H1 (cell line): Measurements from ENCODE around the gene SYCE3. TPM values are rescaled to one million over a fixed set of nuclear protein-coding genes. Genes with fewer than 3 reads are reported as not detected.

Source experiments
- CTCF ChIA-PET: fragments of 300-600 bp; sonication (Branson Sonifier 250); formaldehyde crosslinking; loops from one replicate; lab custom pipeline; 2021; ENCODE audit not compliant: partially characterized antibody; lab: Charles Lee
- POLR2A ChIA-PET: fragments of 300-600 bp; sonication (Branson Sonifier 250); formaldehyde crosslinking; loops from one replicate; lab custom pipeline; 2021; ENCODE audit warnings: inconsistent platforms; ENCODE audit not compliant: partially characterized antibody; lab: Charles Lee
- DNase-seq, 2 experiments: peaks; one replicate each; pipeline versions ENCODE4 v3.0.0 to v3.0.0-alpha.2; 2010 to 2022; ENCODE audit warnings: low spot score in 2 of 2, low read depth in 1 of 2, mixed read lengths in 1 of 2
- FAIRE-seq: peaks from 2 replicates; lab custom pipeline; 2011; peaks lifted over from hg19 to GRCh38; lab: Jason Lieb, UNC
- H2AFZ ChIP-seq: 2 replicates; pipeline ENCODE4 v1.8.1; 2012; ENCODE audit warnings: low read length, inconsistent platforms
- H2AK5ac ChIP-seq: 2 replicates; pipeline ENCODE4 v1.6.1; 2013; ENCODE audit warnings: low read depth, low read length
- H2BK120ac ChIP-seq: replicated peaks from 2 replicates; pipeline ENCODE3; 2013; ENCODE audit warnings: low read depth, low read length, inconsistent platforms
- H2BK12ac ChIP-seq: 2 replicates; pipeline ENCODE4 v1.6.1; 2013; ENCODE audit warnings: low read depth, low read length
- H2BK15ac ChIP-seq: 2 replicates; pipeline ENCODE4 v1.6.1; 2013; ENCODE audit warnings: low read length
- H2BK20ac ChIP-seq: 2 replicates; pipeline ENCODE4 v1.6.1; 2013; ENCODE audit warnings: low read length
- H2BK5ac ChIP-seq: 2 replicates; pipeline ENCODE4 v1.6.1; 2013; ENCODE audit warnings: low read depth, low read length
- H3K14ac ChIP-seq: 2 replicates; pipeline ENCODE4 v1.6.1; 2013; ENCODE audit warnings: inconsistent platforms; ENCODE audit not compliant: insufficient read length
- H3K18ac ChIP-seq: 2 replicates; pipeline ENCODE4 v1.6.1; 2013; ENCODE audit warnings: low read length; ENCODE audit errors: extremely low read depth
- H3K23ac ChIP-seq: 2 replicates; pipeline ENCODE4 v1.6.1; 2013; ENCODE audit warnings: inconsistent platforms; ENCODE audit not compliant: insufficient read length
- H3K23me2 ChIP-seq: 2 replicates; pipeline ENCODE4 v1.6.1; 2013; ENCODE audit warnings: low read depth, low read length
- H3K27ac ChIP-seq: 2 replicates; pipeline ENCODE4 v1.6.1; 2011; ENCODE audit warnings: low read depth, low read length, inconsistent platforms
- H3K27me3 ChIP-seq, 4 experiments: replicated peaks in 1 of 4; 1 replicate in 1 of 4; 2 replicates in 3 of 4; pipeline versions ENCODE4 v1.6.1 to v1.8.1; 2011 to 2013; ENCODE audit warnings: low read length in 3 of 4, mild to moderate bottlenecking in 3 of 4, inconsistent platforms in 2 of 4, mixed read lengths in 2 of 4, moderate library complexity in 1 of 4; ENCODE audit not compliant: control insufficient read depth in 3 of 4, insufficient read depth in 3 of 4; ENCODE audit errors: extremely low read depth in 1 of 4
- H3K36me3 ChIP-seq, 4 experiments: 2 replicates each; pipeline versions ENCODE4 v1.6.1 to v1.8.1; 2011 to 2013; ENCODE audit warnings: mild to moderate bottlenecking in 4 of 4, low read length in 3 of 4, moderate library complexity in 2 of 4, control low read depth in 1 of 4, inconsistent platforms in 1 of 4; ENCODE audit not compliant: insufficient read depth in 4 of 4, control insufficient read depth in 2 of 4
- H3K4ac ChIP-seq: replicated peaks from 2 replicates; pipeline ENCODE3; 2013; ENCODE audit warnings: low read length, low read depth, mixed read lengths, inconsistent platforms; ENCODE audit not compliant: insufficient read length
- H3K4me1 ChIP-seq, 4 experiments: replicated peaks in 1 of 4; 1 replicate in 1 of 4; 2 replicates in 3 of 4; pipeline versions ENCODE4 v1.6.1 to v1.8.1; 2011 to 2013; ENCODE audit warnings: low read length in 3 of 4, inconsistent platforms in 2 of 4, mixed read lengths in 1 of 4; ENCODE audit not compliant: insufficient read depth in 4 of 4, control insufficient read depth in 3 of 4
- H3K4me2 ChIP-seq, 2 experiments: 2 replicates each; pipeline versions ENCODE4 v1.6.1 to v1.8.1; 2011 to 2013; ENCODE audit warnings: low read depth in 2 of 2, low read length in 2 of 2, control low read depth in 1 of 2, inconsistent platforms in 1 of 2, mild to moderate bottlenecking in 1 of 2; ENCODE audit not compliant: insufficient read depth in 1 of 2
- H3K4me3 ChIP-seq, 4 experiments: fragments of 200-600, 300-600 bp in 1 of 4; sonication (generic), shearing (Covaris generic), sonication (Bioruptor Twin) in 1 of 4; 2 replicates each; pipeline versions ENCODE4 v1.5.1 to v1.8.1; 2011 to 2016; ENCODE audit warnings: low read length in 4 of 4, low read depth in 3 of 4, control low read depth in 2 of 4, inconsistent platforms in 2 of 4, mild to moderate bottlenecking in 2 of 4, mixed read lengths in 1 of 4, moderate library complexity in 1 of 4; ENCODE audit not compliant: insufficient read depth in 2 of 4; ENCODE audit errors: extremely low read depth in 1 of 4
- H3K56ac ChIP-seq: replicated peaks from 2 replicates; pipeline ENCODE3; 2013; ENCODE audit warnings: low read depth, mild to moderate bottlenecking, mixed read lengths, low read length, inconsistent platforms; ENCODE audit not compliant: insufficient read length
- H3K79me1 ChIP-seq: 2 replicates; pipeline ENCODE4 v1.6.1; 2013; ENCODE audit warnings: low read depth, low read length, control low read depth
- H3K79me2 ChIP-seq, 2 experiments: 2 replicates each; pipeline versions ENCODE4 v1.6.1 to v1.8.1; 2012 to 2013; ENCODE audit warnings: low read length in 2 of 2, mild to moderate bottlenecking in 2 of 2, inconsistent platforms in 1 of 2; ENCODE audit not compliant: insufficient read depth in 2 of 2, control insufficient read depth in 1 of 2
- H3K9ac ChIP-seq, 4 experiments: replicated peaks in 1 of 4; 1 replicate in 1 of 4; 2 replicates in 3 of 4; pipeline versions ENCODE4 v1.6.1 to v1.8.1; 2011 to 2013; ENCODE audit warnings: low read depth in 3 of 4, low read length in 3 of 4, control low read depth in 2 of 4, mild to moderate bottlenecking in 2 of 4, moderate library complexity in 2 of 4, inconsistent platforms in 1 of 4; ENCODE audit errors: extremely low read depth in 1 of 4
- H3K9me3 ChIP-seq, 2 experiments: 2 replicates each; pipeline versions ENCODE4 v1.6.1 to v1.8.1; 2012 to 2013; ENCODE audit warnings: mild to moderate bottlenecking in 2 of 2, moderate library complexity in 2 of 2, control low read depth in 1 of 2, inconsistent platforms in 1 of 2, low read depth in 1 of 2, low read length in 1 of 2, mixed read lengths in 1 of 2; ENCODE audit not compliant: insufficient read depth in 2 of 2
- H4K20me1 ChIP-seq, 2 experiments: replicated peaks in 1 of 2; 2 replicates each; pipeline versions ENCODE3 to v1.8.1; 2011 to 2013; ENCODE audit warnings: inconsistent platforms in 2 of 2, low read length in 2 of 2, mild to moderate bottlenecking in 1 of 2; ENCODE audit not compliant: insufficient read depth in 2 of 2, control insufficient read depth in 1 of 2
- H4K5ac ChIP-seq: 2 replicates; pipeline ENCODE4 v1.6.1; 2013; ENCODE audit warnings: low read length, low read depth, mixed read lengths, inconsistent platforms; ENCODE audit not compliant: insufficient read length
- H4K8ac ChIP-seq: 2 replicates; pipeline ENCODE4 v1.8.0; 2013; ENCODE audit warnings: mild to moderate bottlenecking, moderate library complexity, low read length, inconsistent platforms; ENCODE audit not compliant: insufficient read depth; ENCODE audit errors: extremely low read depth
- H4K91ac ChIP-seq: replicated peaks from 2 replicates; pipeline ENCODE3; 2013; ENCODE audit warnings: low read length, mixed read lengths, inconsistent platforms; ENCODE audit not compliant: insufficient read length
- ATF3 ChIP-seq: IDR thresholded peaks from 2 replicates; pipeline ENCODE4 v1.6.1; 2011; ENCODE audit warnings: low read depth, mild to moderate bottlenecking, low read length; ENCODE audit not compliant: insufficient read depth
- CBX8 ChIP-seq: fragments of 300-800, 300-1000 bp; sonication (generic); IDR thresholded peaks from 2 replicates; pipeline ENCODE4 v1.7.1; 2016; ENCODE audit warnings: low read depth, low read length, borderline replicate concordance
- CEBPB ChIP-seq: IDR thresholded peaks from 2 replicates; pipeline ENCODE4 v1.6.1; 2012; ENCODE audit warnings: low read depth, low read length
- GTF2F1 ChIP-seq: IDR thresholded peaks from 2 replicates; pipeline ENCODE4 v1.6.1; 2012; ENCODE audit warnings: low read depth, low read length, improper control_type of control experiment, borderline replicate concordance
- PHF8 ChIP-seq: fragments of 200-600 bp; sonication (generic); conservative IDR thresholded peaks from 2 replicates; pipeline ENCODE4 v1.7.1; 2012; ENCODE audit warnings: low read depth, mild to moderate bottlenecking, inconsistent platforms, low read length, moderate library complexity
- POLR2AphosphoS5 ChIP-seq: IDR thresholded peaks from 2 replicates; pipeline ENCODE4 v1.6.1; 2011; ENCODE audit warnings: low read depth, low read length
- SIN3A ChIP-seq, 2 experiments: IDR thresholded peaks in 1 of 2; conservative IDR thresholded peaks in 1 of 2; 2 replicates each; pipeline ENCODE4 v1.6.1; 2011 to 2012; ENCODE audit warnings: low read length in 2 of 2, improper control_type of control experiment in 1 of 2, low read depth in 1 of 2, mild to moderate bottlenecking in 1 of 2
- SP2 ChIP-seq: IDR thresholded peaks from 2 replicates; pipeline ENCODE4 v1.6.1; 2012; ENCODE audit warnings: mild to moderate bottlenecking, low read length, inconsistent platforms
- WGBS, 2 experiments: shearing (Covaris generic) in 1 of 2; methylation state at CpG; one replicate each; pipeline versions ENCODE4 v1.1.6 to v1.1.7; 2013 to 2015; ENCODE audit warnings: low lambda C conversion rate in 2 of 2, mixed read lengths in 2 of 2, inconsistent platforms in 1 of 2, low coverage in 1 of 2, missing lambda C conversion rate in 1 of 2; ENCODE audit not compliant: insufficient replicate concordance in 2 of 2, insufficient coverage in 1 of 2, insufficient read length in 1 of 2; ENCODE audit errors: extremely low coverage in 1 of 2, missing lambda C conversion rate in 1 of 2; 5-methylcytosine and 5-hydroxymethylcytosine counted together
- polyA plus RNA-seq, 7 experiments: library from polyadenylated mRNA; depleted of rRNA in 3 of 7; stranded (reverse) in 5 of 7; unstranded in 2 of 7; fragments of >200 nt in 5 of 7; fragments of 200-250 nt in 2 of 7; gene quantifications; 1 replicate in 5 of 7; 2 replicates in 1 of 7; 4 replicates in 1 of 7; pipeline versions ENCODE4 v1.2.1 to v1.2.3, GENCODE V29; 2011 to 2013; ENCODE audit warnings: missing spikeins in 2 of 7, mixed read lengths in 2 of 7
- total RNA-seq: library from RNA; stranded (reverse); fragmentation: NEBNext Ultra II Directional; extraction: Animal tissue kit (Norgen Biotek cat#: 25700); gene quantifications from 2 replicates; pipeline ENCODE4 v1.2.1, GENCODE V29; 2021

Gene SYCE3
- total and polyA plus RNA-seq, 2 of the 8 experiments (the other 6 are each of a cell fraction or from before 2014, with no cell fraction given), result 1.9 TPM; not detected in 1

GRCh38 chr22:50521710-50522109, 41.0 kb downstream of the SYCE3 start:
- Histone ChIP-seq H3K18ac (no peak overlapping the region), H2BK15ac (no peak overlapping the region), H3K4ac (no peak overlapping the region), H3K14ac (no peak overlapping the region), H2BK12ac (no peak overlapping the region), H3K4me2 (no peak overlapping the region), H3K36me3 (peaks cover 4 to 25% (median 19%) of the 10 kb centered on the region in 4 experiments; a peak in 7 of 8 replicates), H3K79me1 (peaks cover under 1% of the 10 kb centered on the region; the same call in 1 of the 2 replicates), H2BK120ac (no peak overlapping the region), H4K8ac (no peak overlapping the region), H3K27ac (no peak overlapping the region), H3K9me3 (no peaks in the 10 kb centered on the region), H3K79me2 (no peaks in the 10 kb centered on the region), H3K4me1 (peaks cover 0 to 6% (median 2%) of the 10 kb centered on the region in 4 experiments; a peak in 5 of 7 replicates), H4K20me1 (peaks cover 2 to 19% of the 10 kb centered on the region in 2 experiments), H2AFZ (no peak overlapping the region), H4K5ac (no peak overlapping the region), H3K9ac (no peak overlapping the region), H3K23me2 (peaks cover 15% of the 10 kb centered on the region; the same call in 1 of the 2 replicates), H4K91ac (no peak overlapping the region), H2AK5ac (no peak overlapping the region), H2BK5ac (no peak overlapping the region), H3K23ac (no peak overlapping the region), H2BK20ac (no peak overlapping the region), H3K4me3 (no peak overlapping the region), H3K27me3 (peaks cover 0 to 2% (median 1%) of the 10 kb centered on the region in 4 experiments; a peak in 1 of 7 replicates), H3K56ac (no peak overlapping the region)
- 80% methylated on average over 10 of the region's 10 CpGs; no CpG with 5 or more reads in 1 of the 2 experiments for WGBS, 2 experiments
- ChIA-PET POLR2A (interaction anchor here (1.0 to 1.7 kb wide), 2 partner anchors 13 to 57 kb away, joined by 3 to 9 read pairs; partner anchors contain the start of genes LMF2 and NCAPH2), CTCF (interaction anchor here (0.6 to 1.5 kb wide), 4 partner anchors 24 to 797 kb away, joined by 3 read pairs; no protein-coding TSS in a partner anchor)
- DNase-seq, result no peak
- TF ChIP-seq CBX8 (no peak), SIN3A (conservative IDR thresholded peaks at IDR 0.05 in 1 of 2, IDR thresholded peaks at IDR 0.05 in 1 of 2; ENCODE audit: low read depth in 1 of 2, low read length in 2 of 2) (no peak), CEBPB (no peak), ATF3 (no peak), PHF8 (no peak), GTF2F1 (no peak), SP2 (no peak), POLR2AphosphoS5 (no peak)
- no peak for FAIRE-seq
